SK-N-SH treated with all-trans-retinoic acid at 6 μM for 48 hours (cell line): ENCODE measurements around the gene LEMD2.

Experiments used
- ESRRG ChIP-seq: fragments of 250-450 bp; sonication (Bioruptor Pico); IDR thresholded peaks from 2 replicates; pipeline ENCODE4 v1.6.1; 2021; ENCODE audit warnings: mild to moderate bottlenecking
- GLIS3 ChIP-seq: fragments of 250-450 bp; sonication (Bioruptor Pico); IDR thresholded peaks from 2 replicates; pipeline ENCODE4 v1.5.0; 2020; ENCODE audit warnings: mild to moderate bottlenecking, moderate library complexity
- POU6F1 ChIP-seq: fragments of 250-450 bp; sonication (Bioruptor Pico); IDR thresholded peaks from 2 replicates; pipeline ENCODE4 v1.8.0; 2021; ENCODE audit warnings: low read depth, mild to moderate bottlenecking, moderate library complexity, borderline replicate concordance
- PPARA ChIP-seq: fragments of 250-450 bp; sonication (Bioruptor Pico); IDR thresholded peaks from 2 replicates; pipeline ENCODE4 v1.5.0; 2020; ENCODE audit warnings: mild to moderate bottlenecking, borderline replicate concordance
- RARB ChIP-seq: fragments of 250-450 bp; sonication (Bioruptor Pico); IDR thresholded peaks from 2 replicates; pipeline ENCODE4 v1.8.0; 2021; ENCODE audit warnings: mild to moderate bottlenecking, moderate library complexity
- SNAI2 ChIP-seq: fragments of 250-450 bp; sonication (Bioruptor Pico); IDR thresholded peaks from 2 replicates; pipeline ENCODE4 v1.5.0; 2020; ENCODE audit warnings: mild to moderate bottlenecking, moderate library complexity
- ZC3H10 ChIP-seq: fragments of 250-450 bp; sonication (Bioruptor Pico); IDR thresholded peaks from 2 replicates; pipeline ENCODE4 v1.5.1; 2021; ENCODE audit warnings: mild to moderate bottlenecking, moderate library complexity
- ZFP3 ChIP-seq: fragments of 250-450 bp; sonication (Bioruptor Pico); IDR thresholded peaks from 2 replicates; pipeline ENCODE4 v1.5.0; 2020; ENCODE audit warnings: mild to moderate bottlenecking, moderate library complexity
- ZFP30 ChIP-seq: fragments of 450-650 bp; formaldehyde crosslinking; IDR thresholded peaks from 2 replicates; pipeline ENCODE4 v1.5.0; 2022; ENCODE audit warnings: mild to moderate bottlenecking, moderate library complexity
- ZNF70 ChIP-seq: fragments of 450-650 bp; formaldehyde crosslinking; IDR thresholded peaks from 2 replicates; pipeline ENCODE4 v1.5.0; 2020; ENCODE audit warnings: mild to moderate bottlenecking, moderate library complexity
- ZNF8 ChIP-seq: fragments of 450-650 bp; formaldehyde crosslinking; IDR thresholded peaks from 2 replicates; pipeline ENCODE4 v1.5.0; 2020; ENCODE audit warnings: mild to moderate bottlenecking, moderate library complexity
- TF ChIP-seq, protein P1 (sequence below): fragments of 250-450 bp; sonication (Bioruptor Pico); IDR thresholded peaks from 2 replicates; pipeline ENCODE4 v1.5.1; 2020; ENCODE audit warnings: low read depth, mild to moderate bottlenecking, moderate library complexity
- TF ChIP-seq, protein P2 (sequence below): fragments of 250-450 bp; sonication (Bioruptor Pico); IDR thresholded peaks from 2 replicates; pipeline ENCODE4 v1.8.0; 2020; ENCODE audit warnings: mild to moderate bottlenecking, moderate library complexity, borderline replicate concordance

GRCh38 chr6:33797626-33798342 lies 8.9 kb upstream of the LEMD2 start:
- TF ChIP-seq ZFP3 (CRISPR knock-in tag) (no peak), GLIS3 (CRISPR knock-in tag) (no peak), PPARA (CRISPR knock-in tag) (no peak), POU6F1 (CRISPR knock-in tag) (no peak), ZFP30 (CRISPR knock-in tag) (no peak), ZNF8 (CRISPR knock-in tag) (no peak), RARB (no peak), SNAI2 (CRISPR knock-in tag) (no peak), ZC3H10 (CRISPR knock-in tag) (no peak), ESRRG (no peak), ZNF70 (no peak)
- TF ChIP-seq, protein P1, sequence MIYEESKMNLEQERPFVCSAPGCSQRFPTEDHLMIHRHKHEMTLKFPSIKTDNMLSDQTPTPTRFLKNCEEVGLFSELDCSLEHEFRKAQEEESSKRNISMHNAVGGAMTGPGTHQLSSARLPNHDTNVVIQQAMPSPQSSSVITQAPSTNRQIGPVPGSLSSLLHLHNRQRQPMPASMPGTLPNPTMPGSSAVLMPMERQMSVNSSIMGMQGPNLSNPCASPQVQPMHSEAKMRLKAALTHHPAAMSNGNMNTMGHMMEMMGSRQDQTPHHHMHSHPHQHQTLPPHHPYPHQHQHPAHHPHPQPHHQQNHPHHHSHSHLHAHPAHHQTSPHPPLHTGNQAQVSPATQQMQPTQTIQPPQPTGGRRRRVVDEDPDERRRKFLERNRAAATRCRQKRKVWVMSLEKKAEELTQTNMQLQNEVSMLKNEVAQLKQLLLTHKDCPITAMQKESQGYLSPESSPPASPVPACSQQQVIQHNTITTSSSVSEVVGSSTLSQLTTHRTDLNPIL (CRISPR knock-in tag), result no peak
- TF ChIP-seq, protein P2, sequence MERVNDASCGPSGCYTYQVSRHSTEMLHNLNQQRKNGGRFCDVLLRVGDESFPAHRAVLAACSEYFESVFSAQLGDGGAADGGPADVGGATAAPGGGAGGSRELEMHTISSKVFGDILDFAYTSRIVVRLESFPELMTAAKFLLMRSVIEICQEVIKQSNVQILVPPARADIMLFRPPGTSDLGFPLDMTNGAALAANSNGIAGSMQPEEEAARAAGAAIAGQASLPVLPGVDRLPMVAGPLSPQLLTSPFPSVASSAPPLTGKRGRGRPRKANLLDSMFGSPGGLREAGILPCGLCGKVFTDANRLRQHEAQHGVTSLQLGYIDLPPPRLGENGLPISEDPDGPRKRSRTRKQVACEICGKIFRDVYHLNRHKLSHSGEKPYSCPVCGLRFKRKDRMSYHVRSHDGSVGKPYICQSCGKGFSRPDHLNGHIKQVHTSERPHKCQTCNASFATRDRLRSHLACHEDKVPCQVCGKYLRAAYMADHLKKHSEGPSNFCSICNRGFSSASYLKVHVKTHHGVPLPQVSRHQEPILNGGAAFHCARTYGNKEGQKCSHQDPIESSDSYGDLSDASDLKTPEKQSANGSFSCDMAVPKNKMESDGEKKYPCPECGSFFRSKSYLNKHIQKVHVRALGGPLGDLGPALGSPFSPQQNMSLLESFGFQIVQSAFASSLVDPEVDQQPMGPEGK, result no peak
